Measurements from ENCODE around the gene KLHL6. TPM values are rescaled to one million over a fixed set of nuclear protein-coding genes. Genes with fewer than 3 reads are reported as not detected.

The KLHL6 gene
- total and polyA plus RNA-seq, 2 of the 13 experiments (the other 11 are each of a cell fraction or from before 2014, with no cell fraction given) = not detected

GRCh38 chr3:183464480-183464879 is 91.0 kb downstream of the KLHL6 start (continued):
- TF ChIP-seq SRSF4 (IDR thresholded peaks at IDR 0.05; ENCODE audit: low read depth, low read length, poor library complexity, severe bottlenecking) (no peak), MTF2 (CRISPR knock-in tag; IDR thresholded peaks at IDR 0.05; ENCODE audit: borderline replicate concordance) (no peak), GFI1 (CRISPR knock-in tag; IDR thresholded peaks at IDR 0.05; ENCODE audit: borderline replicate concordance) (peak; percentile 76), TRAFD1 (CRISPR knock-in tag; IDR thresholded peaks at IDR 0.05; ENCODE audit: borderline replicate concordance) (no peak), SRF (IDR thresholded peaks at IDR 0.05; ENCODE audit: low read depth, low read length) (peak; percentile 93), TBX3 (IDR thresholded peaks at IDR 0.05; ENCODE audit: borderline replicate concordance) (peak; percentile 64; the same call in 1 of the 2 replicates), ZNF329 (CRISPR knock-in tag; IDR thresholded peaks at IDR 0.05; ENCODE audit: low read depth) (no peak), PITX1 (CRISPR knock-in tag; IDR thresholded peaks at IDR 0.05) (peak; percentile 93), SCMH1 (CRISPR knock-in tag; IDR thresholded peaks at IDR 0.05; ENCODE audit: borderline replicate concordance) (no peak), ERF (CRISPR knock-in tag; IDR thresholded peaks at IDR 0.05) (no peak), TMF1 (CRISPR knock-in tag; IDR thresholded peaks at IDR 0.05; ENCODE audit: low read depth) (no peak), TRIM24 (CRISPR knock-in tag; IDR thresholded peaks at IDR 0.05) (peak; percentile 51; the same call in 1 of the 2 replicates), TARDBP (CRISPR knock-in tag; IDR thresholded peaks at IDR 0.05) (peak; percentile 75; the same call in 1 of the 2 replicates), DNMT3B (CRISPR knock-in tag; conservative IDR thresholded peaks at IDR 0.05) (no peak), ZNF788 (CRISPR knock-in tag; IDR thresholded peaks at IDR 0.05; ENCODE audit: borderline replicate concordance) (peak; percentile 39; the same call in 1 of the 2 replicates), HHEX (CRISPR knock-in tag; IDR thresholded peaks at IDR 0.05) (0 out of 2 replicates have a peak, but pooled peaks have one; percentile 10), ZNF33A (CRISPR knock-in tag; IDR thresholded peaks at IDR 0.05; ENCODE audit: borderline replicate concordance) (no peak; the same call in 1 of the 2 replicates), ONECUT2 (CRISPR knock-in tag; IDR thresholded peaks at IDR 0.05) (peak; percentile 72), CC2D1A (CRISPR knock-in tag; IDR thresholded peaks at IDR 0.05) (no peak), PLRG1 (conservative IDR thresholded peaks at IDR 0.05) (no peak), NFIC (IDR thresholded peaks at IDR 0.05; ENCODE audit: low read length) (no peak), ZNF232 (CRISPR knock-in tag; IDR thresholded peaks at IDR 0.05; ENCODE audit: borderline replicate concordance) (peak; percentile 51; the same call in 1 of the 2 replicates), HBP1 (CRISPR knock-in tag; IDR thresholded peaks at IDR 0.05; ENCODE audit: low read depth) (no peak)
- TF ChIP-seq, protein P1, sequence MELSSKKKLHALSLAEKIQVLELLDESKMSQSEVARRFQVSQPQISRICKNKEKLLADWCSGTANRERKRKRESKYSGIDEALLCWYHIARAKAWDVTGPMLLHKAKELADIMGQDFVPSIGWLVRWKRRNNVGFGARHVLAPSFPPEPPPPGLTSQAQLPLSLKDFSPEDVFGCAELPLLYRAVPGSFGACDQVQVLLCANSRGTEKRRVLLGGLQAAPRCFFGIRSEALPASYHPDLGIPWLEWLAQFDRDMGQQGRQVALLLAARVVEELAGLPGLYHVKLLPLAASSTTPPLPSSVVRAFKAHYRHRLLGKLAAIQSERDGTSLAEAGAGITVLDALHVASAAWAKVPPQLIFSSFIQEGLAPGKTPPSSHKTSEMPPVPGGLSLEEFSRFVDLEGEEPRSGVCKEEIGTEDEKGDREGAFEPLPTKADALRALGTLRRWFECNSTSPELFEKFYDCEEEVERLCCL (CRISPR knock-in tag; IDR thresholded peaks at IDR 0.05; ENCODE audit: borderline replicate concordance) = no peak
- TF ChIP-seq, protein P2, sequence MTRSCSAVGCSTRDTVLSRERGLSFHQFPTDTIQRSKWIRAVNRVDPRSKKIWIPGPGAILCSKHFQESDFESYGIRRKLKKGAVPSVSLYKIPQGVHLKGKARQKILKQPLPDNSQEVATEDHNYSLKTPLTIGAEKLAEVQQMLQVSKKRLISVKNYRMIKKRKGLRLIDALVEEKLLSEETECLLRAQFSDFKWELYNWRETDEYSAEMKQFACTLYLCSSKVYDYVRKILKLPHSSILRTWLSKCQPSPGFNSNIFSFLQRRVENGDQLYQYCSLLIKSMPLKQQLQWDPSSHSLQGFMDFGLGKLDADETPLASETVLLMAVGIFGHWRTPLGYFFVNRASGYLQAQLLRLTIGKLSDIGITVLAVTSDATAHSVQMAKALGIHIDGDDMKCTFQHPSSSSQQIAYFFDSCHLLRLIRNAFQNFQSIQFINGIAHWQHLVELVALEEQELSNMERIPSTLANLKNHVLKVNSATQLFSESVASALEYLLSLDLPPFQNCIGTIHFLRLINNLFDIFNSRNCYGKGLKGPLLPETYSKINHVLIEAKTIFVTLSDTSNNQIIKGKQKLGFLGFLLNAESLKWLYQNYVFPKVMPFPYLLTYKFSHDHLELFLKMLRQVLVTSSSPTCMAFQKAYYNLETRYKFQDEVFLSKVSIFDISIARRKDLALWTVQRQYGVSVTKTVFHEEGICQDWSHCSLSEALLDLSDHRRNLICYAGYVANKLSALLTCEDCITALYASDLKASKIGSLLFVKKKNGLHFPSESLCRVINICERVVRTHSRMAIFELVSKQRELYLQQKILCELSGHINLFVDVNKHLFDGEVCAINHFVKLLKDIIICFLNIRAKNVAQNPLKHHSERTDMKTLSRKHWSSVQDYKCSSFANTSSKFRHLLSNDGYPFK (CRISPR knock-in tag; IDR thresholded peaks at IDR 0.05; ENCODE audit: borderline replicate concordance) = no peak

All from HepG2 (cell line).